HCT116 (cell line): Measurements from ENCODE around the gene AMELX. TPM values are rescaled to one million over a fixed set of nuclear protein-coding genes. Genes with fewer than 3 reads are reported as not detected.

Source experiments
- ATAC-seq: fragments of 200-7000 bp; cut with Tn5 transposase; 2 replicates; pipeline ENCODE4 v1.9.1; 2020; ENCODE audit warnings: mild to moderate bottlenecking, moderate library complexity
- BruUV-seq: library from RNA; stranded (reverse); fragments of 400-500 nt; replicated peaks from 2 replicates; lab custom pipeline; 2021; lab: Mats Ljungman, UMichigan
- CTCF ChIA-PET: fragments of 300-600 bp; sonication (Branson Sonifier 250); formaldehyde crosslinking; loops from one replicate; lab custom pipeline; 2021; ENCODE audit warnings: antibody characterized with exemption; lab: Charles Lee
- POLR2A ChIA-PET: fragments of 300-600, 350-600 bp; sonication (Branson Sonifier 250); formaldehyde crosslinking; loops from one replicate; lab custom pipeline; 2021; ENCODE audit warnings: antibody characterized with exemption; lab: Charles Lee
- RAD21 ChIA-PET, 2 experiments: fragments of 300-600 bp; sonication (Branson Sonifier 250); formaldehyde crosslinking; loops; one replicate each; lab custom pipeline; 2023; ENCODE audit warnings: low total read pairs in 2 of 2; ENCODE audit not compliant: uncharacterized antibody in 2 of 2, unreplicated experiment in 2 of 2, low non-redundant PET in 1 of 2; lab: Charles Lee
- DNase-seq: peaks from one replicate; pipeline ENCODE4 v3.0.0-alpha.2; 2010; ENCODE audit warnings: low read depth, low spot score
- H2AFZ ChIP-seq: fragments of 200-600 bp; shearing (Covaris generic), sonication (generic); 2 replicates; pipeline ENCODE4 v1.6.1; 2017; ENCODE audit warnings: low read depth, mixed run types, mixed read lengths, antibody characterized with exemption, low read length; ENCODE audit not compliant: poor library complexity, severe bottlenecking
- H3K27ac ChIP-seq: 2 replicates; pipeline ENCODE4 v1.5.1; 2012; ENCODE audit warnings: low read depth, low read length
- H3K27me3 ChIP-seq: fragments of 200-600 bp; sonication (generic); 2 replicates; pipeline ENCODE4 v1.6.1; 2016; ENCODE audit warnings: mixed run types, low read length, mixed read lengths; ENCODE audit not compliant: insufficient read depth
- H3K36me3 ChIP-seq, 2 experiments: fragments of 200-500 bp in 1 of 2; fragments of 200-600 bp in 1 of 2; sonication (Bioruptor generic) in 1 of 2; sonication (generic) in 1 of 2; 2 replicates each; pipeline versions ENCODE4 v1.5.1 to v1.6.1; 2014 to 2016; ENCODE audit warnings: low read length in 2 of 2, inconsistent platforms in 1 of 2, mixed read lengths in 1 of 2, mixed run types in 1 of 2; ENCODE audit not compliant: insufficient read depth in 2 of 2, control insufficient read depth in 1 of 2
- H3K4me1 ChIP-seq, 2 experiments: fragments of 200-600 bp in 1 of 2; sonication (generic) in 1 of 2; 2 replicates each; pipeline versions ENCODE4 v1.5.1 to v1.6.1; 2012 to 2017; ENCODE audit warnings: low read length in 2 of 2, inconsistent platforms in 1 of 2, mild to moderate bottlenecking in 1 of 2, mixed read lengths in 1 of 2, mixed run types in 1 of 2, moderate library complexity in 1 of 2; ENCODE audit not compliant: insufficient read depth in 2 of 2, control insufficient read depth in 1 of 2
- H3K4me2 ChIP-seq: fragments of 200-600 bp; sonication (generic); 2 replicates; pipeline ENCODE4 v1.6.1; 2017; ENCODE audit warnings: mixed run types, low read length, mixed read lengths
- H3K4me3 ChIP-seq, 2 experiments: fragments of 200-600 bp in 1 of 2; sonication (generic) in 1 of 2; replicated peaks in 1 of 2; 2 replicates each; pipeline ENCODE4 v1.5.1; 2011 to 2016; ENCODE audit warnings: low read length in 2 of 2, control low read depth in 1 of 2, low read depth in 1 of 2, mild to moderate bottlenecking in 1 of 2, mixed read lengths in 1 of 2, mixed run types in 1 of 2
- H3K79me2 ChIP-seq: fragments of 200-600 bp; sonication (generic); 2 replicates; pipeline ENCODE4 v1.6.1; 2017; ENCODE audit warnings: mild to moderate bottlenecking, mixed run types, low read length, moderate library complexity, mixed read lengths; ENCODE audit not compliant: insufficient read depth
- H3K9ac ChIP-seq: fragments of 200-600 bp; sonication (generic); 2 replicates; pipeline ENCODE4 v1.6.1; 2016; ENCODE audit warnings: low read length, mixed read lengths
- H3K9me2 ChIP-seq: fragments of 200-600 bp; sonication (generic), shearing (Covaris generic); 2 replicates; pipeline ENCODE4 v1.6.1; 2017; ENCODE audit warnings: mixed run types, mild to moderate bottlenecking, moderate library complexity; ENCODE audit not compliant: insufficient read depth
- H3K9me3 ChIP-seq, 2 experiments: fragments of 200-500 bp in 1 of 2; fragments of 200-600 bp in 1 of 2; sonication (Bioruptor generic) in 1 of 2; sonication (generic) in 1 of 2; 2 replicates each; pipeline ENCODE4 v1.6.1; 2014 to 2017; ENCODE audit warnings: low read length in 2 of 2, mixed read lengths in 2 of 2, inconsistent platforms in 1 of 2, low read depth in 1 of 2, mild to moderate bottlenecking in 1 of 2, mixed run types in 1 of 2, moderate library complexity in 1 of 2; ENCODE audit not compliant: control insufficient read depth in 1 of 2, insufficient read depth in 1 of 2
- H4K20me1 ChIP-seq: fragments of 200-600 bp; sonication (generic), shearing (Covaris generic); 2 replicates; pipeline ENCODE4 v1.6.1; 2017; ENCODE audit warnings: mixed run types, mild to moderate bottlenecking, moderate library complexity; ENCODE audit not compliant: insufficient read depth
- EGR1 ChIP-seq: IDR thresholded peaks from 2 replicates; pipeline ENCODE4 v1.6.1; 2012; ENCODE audit warnings: low read depth
- ELF1 ChIP-seq: IDR thresholded peaks from 2 replicates; pipeline ENCODE4 v1.6.1; 2012; ENCODE audit warnings: low read depth, borderline replicate concordance
- EZH2 ChIP-seq: fragments of 200-600 bp; sonication (generic); IDR thresholded peaks from 2 replicates; pipeline ENCODE4 v1.6.1; 2017; ENCODE audit warnings: antibody characterized with exemption, mixed run types
- EZH2phosphoT487 ChIP-seq: fragments of 200-600 bp; IDR thresholded peaks from 2 replicates; pipeline ENCODE4 v1.6.1; 2018; ENCODE audit warnings: antibody characterized with exemption, borderline replicate concordance
- FOSL1 ChIP-seq: IDR thresholded peaks from 2 replicates; pipeline ENCODE4 v1.6.1; 2012; ENCODE audit warnings: low read depth
- JUND ChIP-seq: IDR thresholded peaks from 2 replicates; pipeline ENCODE4 v1.6.1; 2012
- POLR2A ChIP-seq: IDR thresholded peaks from 2 replicates; pipeline ENCODE4 v1.7.0; 2011; ENCODE audit warnings: borderline replicate concordance; ENCODE audit not compliant: insufficient read depth, insufficient read length; ENCODE audit errors: extremely low read depth
- POLR2AphosphoS5 ChIP-seq: IDR thresholded peaks from 2 replicates; pipeline ENCODE4 v1.6.1; 2011; ENCODE audit warnings: mild to moderate bottlenecking, low read depth, low read length, moderate library complexity
- RAD21 ChIP-seq: IDR thresholded peaks from 2 replicates; pipeline ENCODE4 v1.6.1; 2012; ENCODE audit warnings: low read depth, mild to moderate bottlenecking
- SIN3A ChIP-seq: IDR thresholded peaks from 2 replicates; pipeline ENCODE4 v1.6.1; 2012; ENCODE audit warnings: low read depth
- SP1 ChIP-seq: IDR thresholded peaks from 2 replicates; pipeline ENCODE4 v1.6.1; 2012; ENCODE audit warnings: low read depth
- TCF7L2 ChIP-seq: IDR thresholded peaks from 2 replicates; pipeline ENCODE4 v1.7.0; 2011; ENCODE audit warnings: borderline replicate concordance, inconsistent platforms; ENCODE audit not compliant: insufficient read depth, insufficient read length; ENCODE audit errors: extremely low read depth
- ZFX ChIP-seq: fragments of 450-650 bp; IDR thresholded peaks from 2 replicates; pipeline ENCODE4 v1.6.1; 2017
- ZNF274 ChIP-seq: fragments of 200-500 bp; sonication (Bioruptor generic); IDR thresholded peaks from 2 replicates; pipeline ENCODE4 v1.6.1; 2014; ENCODE audit warnings: mild to moderate bottlenecking, low read depth, low read length, inconsistent platforms
- intact Hi-C: fragments of 100-400 bp; cut with micrococcal nuclease; formaldehyde crosslinking; loops from 2 replicates; pipeline ENCODE4 v1.10.0; 2022
- total RNA-seq: library from RNA; stranded (reverse); gene quantifications from one replicate; pipeline ENCODE4 v1.2.1, GENCODE V29; 2021; ENCODE audit not compliant: unreplicated experiment
- TF ChIP-seq, protein P1 (sequence below): IDR thresholded peaks from 2 replicates; pipeline ENCODE4 v1.6.1; 2012; ENCODE audit warnings: low read depth
- TF ChIP-seq, protein P2 (sequence below): IDR thresholded peaks from 2 replicates; pipeline ENCODE4 v1.6.1; 2012

Gene AMELX
- total RNA-seq, 1 experiment from 2014 or later, result not detected

DNA sequence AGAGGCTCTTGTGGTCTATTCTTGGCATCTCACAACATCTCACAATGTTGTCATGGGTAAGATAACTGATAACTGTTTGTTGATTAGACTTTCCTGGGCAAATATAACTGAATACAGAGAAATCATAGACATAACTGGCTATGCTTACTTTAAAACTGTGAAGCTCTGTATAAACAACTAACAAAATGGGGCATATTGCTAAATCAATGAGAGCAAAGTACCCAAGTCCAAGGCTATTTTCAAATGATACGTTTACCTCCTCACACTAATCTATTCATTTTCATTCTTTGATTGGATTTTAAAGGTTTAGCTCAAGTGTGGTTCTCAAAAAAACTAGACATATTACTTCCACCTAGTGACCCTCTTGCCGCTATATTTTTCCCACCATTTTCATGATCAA lies 38.6 kb downstream of the AMELX start:
- no peaks in the 10 kb centered on the region for H3K9me2 ChIP-seq
- ChIA-PET POLR2A (no interaction called here), RAD21 (no interaction called here), CTCF (no interaction called here)
- no peak overlapping the region for H2AFZ ChIP-seq
- ATAC-seq (no peak), DNase-seq (no peak)
- H3K4me2 ChIP-seq, result no peak overlapping the region
- no peaks in the 10 kb centered on the region for H3K79me2 ChIP-seq
- no peaks in the 10 kb centered on the region for H3K36me3 ChIP-seq
- H3K9ac ChIP-seq, result no peak overlapping the region
- H4K20me1 ChIP-seq, result no peaks in the 10 kb centered on the region
- no peaks in the 10 kb centered on the region for H3K27me3 ChIP-seq
- H3K4me3 ChIP-seq, result no peak overlapping the region
- TF ChIP-seq EZH2phosphoT487 (no peak), FOSL1 (no peak), EGR1 (no peak), ZFX (no peak), POLR2A (no peak), ELF1 (no peak), ZNF274 (no peak), SIN3A (no peak), EZH2 (no peak), SP1 (no peak), RAD21 (no peak), POLR2AphosphoS5 (no peak), TCF7L2 (no peak), JUND (no peak)
- TF ChIP-seq, protein P1, sequence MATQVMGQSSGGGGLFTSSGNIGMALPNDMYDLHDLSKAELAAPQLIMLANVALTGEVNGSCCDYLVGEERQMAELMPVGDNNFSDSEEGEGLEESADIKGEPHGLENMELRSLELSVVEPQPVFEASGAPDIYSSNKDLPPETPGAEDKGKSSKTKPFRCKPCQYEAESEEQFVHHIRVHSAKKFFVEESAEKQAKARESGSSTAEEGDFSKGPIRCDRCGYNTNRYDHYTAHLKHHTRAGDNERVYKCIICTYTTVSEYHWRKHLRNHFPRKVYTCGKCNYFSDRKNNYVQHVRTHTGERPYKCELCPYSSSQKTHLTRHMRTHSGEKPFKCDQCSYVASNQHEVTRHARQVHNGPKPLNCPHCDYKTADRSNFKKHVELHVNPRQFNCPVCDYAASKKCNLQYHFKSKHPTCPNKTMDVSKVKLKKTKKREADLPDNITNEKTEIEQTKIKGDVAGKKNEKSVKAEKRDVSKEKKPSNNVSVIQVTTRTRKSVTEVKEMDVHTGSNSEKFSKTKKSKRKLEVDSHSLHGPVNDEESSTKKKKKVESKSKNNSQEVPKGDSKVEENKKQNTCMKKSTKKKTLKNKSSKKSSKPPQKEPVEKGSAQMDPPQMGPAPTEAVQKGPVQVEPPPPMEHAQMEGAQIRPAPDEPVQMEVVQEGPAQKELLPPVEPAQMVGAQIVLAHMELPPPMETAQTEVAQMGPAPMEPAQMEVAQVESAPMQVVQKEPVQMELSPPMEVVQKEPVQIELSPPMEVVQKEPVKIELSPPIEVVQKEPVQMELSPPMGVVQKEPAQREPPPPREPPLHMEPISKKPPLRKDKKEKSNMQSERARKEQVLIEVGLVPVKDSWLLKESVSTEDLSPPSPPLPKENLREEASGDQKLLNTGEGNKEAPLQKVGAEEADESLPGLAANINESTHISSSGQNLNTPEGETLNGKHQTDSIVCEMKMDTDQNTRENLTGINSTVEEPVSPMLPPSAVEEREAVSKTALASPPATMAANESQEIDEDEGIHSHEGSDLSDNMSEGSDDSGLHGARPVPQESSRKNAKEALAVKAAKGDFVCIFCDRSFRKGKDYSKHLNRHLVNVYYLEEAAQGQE, result no peak
- TF ChIP-seq, protein P2, sequence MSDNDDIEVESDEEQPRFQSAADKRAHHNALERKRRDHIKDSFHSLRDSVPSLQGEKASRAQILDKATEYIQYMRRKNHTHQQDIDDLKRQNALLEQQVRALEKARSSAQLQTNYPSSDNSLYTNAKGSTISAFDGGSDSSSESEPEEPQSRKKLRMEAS, result no peak
- intact Hi-C loops, result no loop called here
- no peak overlapping the region for H3K27ac ChIP-seq
- no peaks in the 10 kb centered on the region for H3K9me3 ChIP-seq
- no peaks in the 10 kb centered on the region for H3K4me1 ChIP-seq
- BruUV-seq, result no TSS peak
